Gastrocnemius medialis (tissue), 4 donors: ENCODE data around the gene IFT22. TPM values are rescaled to one million over a fixed set of nuclear protein-coding genes. Genes with fewer than 3 reads are reported as not detected.

ENCODE experiments used
- ATAC-seq, 2 donors: fragments of 150-250 bp; one replicate each; pipeline ENCODE4 v1.9.1; 2016
- DNase-seq, 2 donors: peaks; one replicate each; pipeline ENCODE4 v3.0.0-alpha.2; 2019
- H3K27ac ChIP-seq, 4 donors: fragments of 200-600 bp; sonication (generic); 1 replicate in 1 of 4; 2 replicates in 3 of 4; pipeline ENCODE4 v1.5.1; 2016 to 2018; ENCODE audit warnings: mild to moderate bottlenecking in 2 of 4, moderate library complexity in 1 of 4
- H3K27me3 ChIP-seq, 3 donors: fragments of 200-600 bp; sonication (generic) in 2 of 3; 1 replicate in 1 of 3; 2 replicates in 2 of 3; pipeline versions ENCODE4 v1.5.1 to v1.6.0; 2016 to 2019; ENCODE audit warnings: mild to moderate bottlenecking in 1 of 3, moderate library complexity in 1 of 3
- H3K36me3 ChIP-seq, 2 donors: fragments of 200-600 bp; sonication (generic) in 1 of 2; one replicate each; pipeline ENCODE4 v1.5.1; 2017 to 2018
- H3K4me1 ChIP-seq, 2 donors: fragments of 200-600 bp; sonication (generic) in 1 of 2; one replicate each; pipeline ENCODE4 v1.5.1; 2016 to 2017; ENCODE audit warnings: mild to moderate bottlenecking in 2 of 2
- H3K4me3 ChIP-seq, 4 donors: fragments of 200-600 bp; sonication (generic) in 3 of 4; 1 replicate in 1 of 4; 2 replicates in 3 of 4; pipeline ENCODE4 v1.5.1; 2016 to 2019; ENCODE audit warnings: mild to moderate bottlenecking in 2 of 4
- H3K9me3 ChIP-seq, 3 donors: fragments of 200-600 bp; sonication (generic) in 2 of 3; 1 replicate in 1 of 3; 2 replicates in 2 of 3; pipeline ENCODE4 v1.5.1; 2016 to 2019
- CTCF ChIP-seq, 5 experiments: fragments of 450-650 bp in 3 of 5; fragments of 200-600 bp in 2 of 5; sonication (generic) in 2 of 5; IDR thresholded peaks in 4 of 5; conservative IDR thresholded peaks in 1 of 5; 1 replicate in 4 of 5; 2 replicates in 1 of 5; pipeline ENCODE4 v1.5.1; 2016 to 2019; ENCODE audit warnings: antibody characterized with exemption in 5 of 5, mild to moderate bottlenecking in 3 of 5, moderate library complexity in 3 of 5
- POLR2A ChIP-seq, 2 donors: fragments of 450-650 bp; IDR thresholded peaks; one replicate each; pipeline ENCODE4 v1.6.1; 2017; ENCODE audit warnings: antibody characterized with exemption in 2 of 2, mild to moderate bottlenecking in 2 of 2, moderate library complexity in 2 of 2
- in situ Hi-C, 4 donors: fragments of 200-750 bp; cut with MboI; loops; one replicate each; pipeline versions ENCODE4 v1.15.0 to v1.8.0; 2017; ENCODE audit warnings: low sequenced_read_pairs in 4 of 4
- intact Hi-C: fragments of 100-400 bp; cut with DNase I; formaldehyde crosslinking; loops from one replicate; pipeline ENCODE4 v1.15.1; 2023; ENCODE audit warnings: low total_unique reads
- total RNA-seq, 4 donors: library from RNA; depleted of rRNA; stranded (reverse); fragments of >200 nt; gene quantifications; one replicate each; pipeline versions ENCODE4 v1.1.0 to v1.2.3, GENCODE V29; 2016

IFT22 gene
- total RNA-seq, 4 donors from 2014 or later: 13.4 to 32.3 (median 28.9) TPM

GRCh38 chr7:101303102-101303701 is 18.4 kb downstream of the IFT22 start:
- Histone ChIP-seq H3K27ac (no peak overlapping the region), H3K4me1 (peaks cover 0 to 4% of the 10 kb centered on the region in 2 donors), H3K27me3 (peaks cover 77 to 90% (median 88%) of the 10 kb centered on the region in 3 donors), H3K9me3 (peaks cover 0 to 16% (median 0%) of the 10 kb centered on the region in 3 donors), H3K36me3 (no peaks in the 10 kb centered on the region), H3K4me3 (no peak overlapping the region)
- in situ Hi-C loops (no loop called here), intact Hi-C loops (no loop called here)
- ATAC-seq (no peak), DNase-seq (no peak)
- TF ChIP-seq POLR2A (IDR thresholded peaks at IDR 0.05) (no peak), CTCF (IDR thresholded peaks at IDR 0.05 in 4 of 5, conservative IDR thresholded peaks at IDR 0.05 in 1 of 5) (no peak)

DNA sequence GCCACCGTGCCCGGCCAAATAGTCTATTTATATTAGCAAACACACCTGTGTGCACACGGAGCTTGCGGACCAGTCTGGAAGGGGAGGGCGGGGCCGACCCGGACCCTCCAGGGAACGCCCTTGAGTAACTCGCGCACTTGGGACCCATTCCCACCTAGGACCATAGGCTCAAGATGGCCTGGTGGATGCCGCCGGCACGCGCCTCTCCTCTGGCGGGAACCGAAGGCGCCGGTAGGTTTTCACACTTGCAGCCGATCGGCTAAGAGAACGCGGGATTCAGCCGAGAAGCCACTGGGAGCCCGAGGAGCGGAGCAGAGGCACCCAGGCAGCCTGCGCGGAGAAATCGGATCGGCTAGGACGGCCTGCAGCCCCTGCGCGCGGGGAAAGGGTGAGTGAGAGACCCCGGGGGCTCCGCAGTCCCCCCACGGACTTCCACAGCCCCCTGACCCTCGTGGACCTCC is 18.9 kb downstream of the IFT22 start:
- intact Hi-C loops (no loop called here), in situ Hi-C loops (no loop called here)
- Histone ChIP-seq H3K36me3 (no peaks in the 10 kb centered on the region), H3K4me1 (no peaks in the 10 kb centered on the region), H3K27ac (no peak overlapping the region), H3K9me3 (peaks cover 0 to 16% (median 0%) of the 10 kb centered on the region in 3 donors), H3K4me3 (no peak overlapping the region), H3K27me3 (peaks cover 76 to 89% (median 86%) of the 10 kb centered on the region in 3 donors)
- ATAC-seq (no peak), DNase-seq (no peak)
- TF ChIP-seq CTCF (IDR thresholded peaks at IDR 0.05 in 4 of 5, conservative IDR thresholded peaks at IDR 0.05 in 1 of 5): no peak
- TF ChIP-seq POLR2A (IDR thresholded peaks at IDR 0.05): no peak

DNA sequence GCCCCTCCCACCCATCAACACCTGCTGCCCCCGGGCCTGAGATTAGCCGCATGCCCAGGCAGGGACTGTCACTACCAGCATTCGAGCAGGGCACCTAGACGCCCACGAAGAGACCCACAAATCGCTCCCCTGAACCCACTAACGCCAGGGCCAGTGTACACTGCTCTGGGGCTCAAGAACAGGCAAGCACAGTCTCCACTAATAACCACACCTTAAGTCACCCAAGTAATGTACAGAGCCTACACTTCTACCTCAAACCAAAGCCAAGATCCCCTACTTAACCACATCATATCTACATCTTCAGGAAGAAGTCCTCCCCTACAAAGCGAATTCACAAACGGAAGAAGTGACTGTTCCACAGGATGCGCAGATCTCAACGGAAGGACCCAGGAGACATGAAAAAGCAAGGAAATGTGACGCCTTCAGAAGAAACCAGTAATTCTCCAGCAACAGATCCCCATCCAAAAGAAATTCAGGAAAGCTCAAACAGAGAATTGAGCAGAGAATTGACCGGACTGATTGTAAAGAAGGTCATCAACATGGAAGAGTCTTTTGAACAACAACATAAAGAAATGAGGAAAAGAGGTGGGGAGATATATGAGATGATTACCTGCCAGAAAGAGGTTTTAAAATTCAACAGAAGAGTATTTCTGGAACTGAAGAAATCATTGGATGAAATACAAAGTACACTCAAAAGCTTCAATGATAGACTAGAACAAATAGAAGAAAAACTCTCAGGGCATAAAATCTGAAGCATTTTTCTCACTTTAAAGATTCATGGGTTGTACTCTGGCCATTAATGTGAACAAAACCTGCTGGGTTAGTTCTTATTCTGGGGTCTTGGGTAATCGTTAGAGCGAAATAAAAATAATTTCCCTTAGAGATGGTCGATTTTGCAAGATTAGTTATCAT is 20.9 kb downstream of the IFT22 start:
- H3K4me3 ChIP-seq: peak overlapping the region in 1 of 4 donors; percentile 17
- H3K9me3 ChIP-seq: peaks cover 0 to 16% (median 0%) of the 10 kb centered on the region in 3 donors
- H3K27me3 ChIP-seq: peaks cover 73 to 89% (median 82%) of the 10 kb centered on the region in 3 donors
- DNase-seq (no peak), ATAC-seq (no peak)
- no peak overlapping the region for H3K27ac ChIP-seq
- TF ChIP-seq POLR2A (IDR thresholded peaks at IDR 0.05): no peak
- TF ChIP-seq CTCF (IDR thresholded peaks at IDR 0.05 in 4 of 5, conservative IDR thresholded peaks at IDR 0.05 in 1 of 5): no peak
- intact Hi-C loops (no loop called here), in situ Hi-C loops (no loop called here)
- no peaks in the 10 kb centered on the region for H3K4me1 ChIP-seq
- no peaks in the 10 kb centered on the region for H3K36me3 ChIP-seq

DNA sequence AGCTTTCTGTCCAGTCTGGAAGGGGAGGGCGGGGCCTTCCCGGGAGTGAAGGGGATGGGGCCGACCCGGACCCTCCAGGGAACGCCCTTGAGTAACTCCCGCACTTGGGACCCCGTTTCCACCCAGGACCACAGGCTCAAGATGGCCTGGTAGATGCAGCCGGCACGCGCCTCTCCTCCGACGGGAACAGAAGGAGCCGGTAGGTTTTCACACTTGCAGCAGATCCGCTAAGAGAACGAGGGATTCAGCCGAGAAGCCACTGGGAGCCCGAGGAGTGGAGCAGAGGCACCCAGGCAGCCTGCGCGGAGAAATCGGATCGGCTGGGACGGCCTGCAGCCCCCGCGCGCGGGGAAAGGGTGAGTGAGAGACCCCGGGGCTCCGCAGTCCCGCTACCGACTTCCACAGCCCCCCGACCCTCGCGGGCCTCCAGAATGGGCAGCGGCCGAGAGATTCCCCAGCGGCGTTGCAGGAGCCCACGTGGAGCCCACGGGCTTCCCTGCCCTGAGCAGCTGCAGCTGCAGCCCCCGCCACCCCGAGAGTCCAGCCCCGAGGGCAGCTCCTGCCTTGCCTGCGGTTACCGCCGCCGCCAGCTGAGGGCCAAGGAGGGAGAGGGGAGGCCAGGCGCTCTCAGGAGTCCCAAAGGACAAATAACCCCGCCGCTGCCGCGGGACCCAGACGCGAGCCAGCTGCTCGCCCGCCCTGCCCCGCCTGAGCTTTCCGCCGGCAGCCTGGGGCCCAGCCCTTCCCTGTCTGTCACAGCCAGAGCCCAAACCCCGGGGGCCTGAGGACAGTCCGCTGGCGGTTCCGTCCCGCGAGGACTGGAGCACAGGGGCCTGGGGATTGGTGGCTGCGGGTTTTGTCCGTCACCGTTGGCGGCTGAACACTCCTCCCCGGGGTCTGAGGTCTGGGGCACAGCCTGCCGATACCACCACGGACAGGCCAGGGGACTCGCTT is 21.8 kb downstream of the IFT22 start:
- ATAC-seq (no peak), DNase-seq (no peak)
- intact Hi-C loops: no loop called here
- peaks cover 70 to 80% (median 80%) of the 10 kb centered on the region in 3 donors for H3K27me3 ChIP-seq
- H3K4me3 ChIP-seq: peak overlapping the region in 1 of 4 donors; percentile 17
- no peaks in the 10 kb centered on the region for H3K4me1 ChIP-seq
- in situ Hi-C loops: no loop called here
- no peak overlapping the region for H3K27ac ChIP-seq
- no peak for TF ChIP-seq POLR2A (IDR thresholded peaks at IDR 0.05)
- TF ChIP-seq CTCF (IDR thresholded peaks at IDR 0.05 in 4 of 5, conservative IDR thresholded peaks at IDR 0.05 in 1 of 5): no peak
- H3K9me3 ChIP-seq: peaks cover 0 to 16% (median 0%) of the 10 kb centered on the region in 3 donors
- H3K36me3 ChIP-seq: no peaks in the 10 kb centered on the region
